HepG2 (cell line): ENCODE results near the gene PLAGL2. TPM values are rescaled to one million over a fixed set of nuclear protein-coding genes. Genes with fewer than 3 reads are reported as not detected.

Source experiments
- GPN1 ChIP-seq: sonication (generic); formaldehyde crosslinking; IDR thresholded peaks from 2 replicates; pipeline ENCODE4 v1.5.1; 2020; ENCODE audit warnings: missing genetic modification reagents, borderline replicate concordance
- KDM1A ChIP-seq: IDR thresholded peaks from 2 replicates; pipeline ENCODE4 v1.6.1; 2016; ENCODE audit warnings: missing compliant biosample characterization
- MEF2D ChIP-seq: sonication (generic); formaldehyde crosslinking; IDR thresholded peaks from 2 replicates; pipeline ENCODE4 v1.5.1; 2020; ENCODE audit warnings: mild to moderate bottlenecking, missing genetic modification reagents
- RBM22 ChIP-seq: fragments of 200-400 bp; formaldehyde crosslinking; optimal IDR thresholded peaks from 2 replicates; pipeline ENCODE3; 2017; ENCODE audit warnings: mild to moderate bottlenecking, low read length, moderate library complexity
- RNF2 ChIP-seq: fragments of 450-650 bp; conservative IDR thresholded peaks from 2 replicates; pipeline ENCODE4 v1.6.1; 2016; ENCODE audit warnings: low read depth
- SATB2 ChIP-seq: sonication (generic); formaldehyde crosslinking; IDR thresholded peaks from 2 replicates; pipeline ENCODE4 v1.5.0; 2020; ENCODE audit warnings: missing genetic modification reagents
- SP1 ChIP-seq, 2 experiments: fragments of 450-650 bp in 1 of 2; sonication (generic) in 1 of 2; formaldehyde crosslinking in 1 of 2; IDR thresholded peaks; 2 replicates each; pipeline versions ENCODE4 v1.4.0 to v1.6.1; 2016 to 2020; ENCODE audit warnings: missing genetic modification reagents in 1 of 2
- ZMAT3 ChIP-seq: sonication (generic); formaldehyde crosslinking; conservative IDR thresholded peaks from 2 replicates; pipeline ENCODE4 v1.7.0; 2021; ENCODE audit warnings: missing genetic modification reagents
- ZNF224 ChIP-seq: sonication (generic); formaldehyde crosslinking; IDR thresholded peaks from 2 replicates; pipeline ENCODE4 v1.5.0; 2020; ENCODE audit warnings: mild to moderate bottlenecking, missing genetic modification reagents
- ZNF274 ChIP-seq: sonication (generic); formaldehyde crosslinking; IDR thresholded peaks from 2 replicates; pipeline ENCODE4 v1.5.1; 2020; ENCODE audit warnings: mild to moderate bottlenecking, missing genetic modification reagents
- ZNF615 ChIP-seq: sonication (generic); formaldehyde crosslinking; IDR thresholded peaks from 2 replicates; pipeline ENCODE4 v1.5.0; 2020; ENCODE audit warnings: mild to moderate bottlenecking, missing genetic modification reagents, borderline replicate concordance
- ZNF883 ChIP-seq: sonication (generic); formaldehyde crosslinking; IDR thresholded peaks from 2 replicates; pipeline ENCODE4 v1.5.1; 2020; ENCODE audit warnings: mild to moderate bottlenecking, missing genetic modification reagents; ENCODE audit errors: not compliant biosample characterization
- polyA plus RNA-seq, 8 experiments: library from polyadenylated mRNA; depleted of rRNA in 3 of 8; stranded (reverse) in 7 of 8; unstranded in 1 of 8; fragments of >200 nt; fragmentation: Illumina TruSeq in 4 of 8; extraction: Trizol in 4 of 8; gene quantifications; 2 replicates each; pipeline versions ENCODE4 v1.2.1 to v1.2.3, GENCODE V29; 2011 to 2016; ENCODE audit warnings: low read depth in 4 of 8, missing spikeins in 1 of 8, mixed read lengths in 1 of 8; ENCODE audit not compliant: insufficient read depth in 1 of 8
- total RNA-seq, 5 experiments: library from RNA; depleted of rRNA; stranded (reverse); fragments of >200 nt; fragmentation: Illumina TruSeq; extraction: Trizol; gene quantifications; 2 replicates each; pipeline ENCODE4 v1.2.3, GENCODE V29; 2016; ENCODE audit warnings: low read depth in 1 of 5
- TF ChIP-seq, protein P1 (sequence below): IDR thresholded peaks from 2 replicates; pipeline ENCODE4 v1.6.1; 2016; ENCODE audit warnings: missing biosample characterization, missing genetic modification reagents, low read depth
- TF ChIP-seq, protein P2 (sequence below): sonication (generic); formaldehyde crosslinking; IDR thresholded peaks from 2 replicates; pipeline ENCODE4 v1.5.1; 2020; ENCODE audit warnings: mild to moderate bottlenecking, missing genetic modification reagents, borderline replicate concordance
- TF ChIP-seq, protein P3 (sequence below): IDR thresholded peaks from 2 replicates; pipeline ENCODE4 v1.6.1; 2016; ENCODE audit warnings: missing compliant biosample characterization, missing genetic modification reagents, borderline replicate concordance
- TF ChIP-seq, protein P4 (sequence below): sonication (generic); formaldehyde crosslinking; IDR thresholded peaks from 2 replicates; pipeline ENCODE4 v1.4.0; 2020; ENCODE audit warnings: missing genetic modification reagents
- TF ChIP-seq, protein P5 (sequence below): sonication (generic); formaldehyde crosslinking; IDR thresholded peaks from 2 replicates; pipeline ENCODE4 v1.5.0; 2020; ENCODE audit warnings: missing genetic modification reagents, mild to moderate bottlenecking, borderline replicate concordance

The PLAGL2 gene
- total and polyA plus RNA-seq, 2 of the 13 experiments (the other 11 are each of a cell fraction or from before 2014, with no cell fraction given): 15.2 to 15.3 TPM

DNA sequence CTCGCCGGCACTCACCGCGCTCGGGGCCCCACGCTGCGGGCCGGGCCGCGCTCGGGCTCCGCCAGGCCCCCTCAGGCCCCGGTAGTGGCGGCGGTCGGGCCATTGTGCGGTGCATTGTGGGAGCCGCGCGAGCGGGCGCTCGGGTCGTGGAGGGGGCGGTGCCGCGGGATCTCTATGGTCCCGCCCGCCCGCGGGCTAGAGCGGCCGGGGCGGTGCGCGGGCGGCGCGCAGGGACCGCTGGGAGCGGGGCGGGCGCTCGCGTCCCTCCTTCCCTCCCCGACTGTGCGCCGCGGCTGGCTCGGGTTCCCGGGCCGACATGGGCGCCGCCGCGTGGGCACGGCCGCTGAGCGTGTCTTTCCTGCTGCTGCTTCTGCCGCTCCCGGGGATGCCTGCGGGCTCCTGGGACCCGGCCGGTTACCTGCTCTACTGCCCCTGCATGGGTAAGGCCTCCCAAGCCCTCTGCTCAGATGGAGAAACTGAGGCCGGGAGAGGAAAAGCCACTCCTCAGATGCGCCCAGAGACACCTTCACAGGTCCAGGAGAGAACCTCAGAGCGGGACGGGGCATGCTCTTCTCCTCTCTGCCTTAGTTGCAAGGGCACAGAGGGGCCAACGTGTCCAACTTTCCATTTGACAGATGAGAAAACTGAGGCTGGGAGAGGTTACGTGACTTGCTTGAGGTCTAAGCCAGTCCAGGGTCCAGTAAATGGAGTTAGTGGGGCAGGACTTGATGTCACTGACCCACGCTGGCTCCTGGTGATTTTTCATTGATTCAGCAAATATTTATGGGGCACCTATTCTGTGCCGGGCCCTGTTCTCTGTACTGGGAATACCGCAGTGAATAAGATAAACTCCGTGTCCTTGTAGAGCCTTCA lies at the start of gene PLAGL2, which contains the start of gene POFUT1 (continued):
- TF ChIP-seq, protein P1, sequence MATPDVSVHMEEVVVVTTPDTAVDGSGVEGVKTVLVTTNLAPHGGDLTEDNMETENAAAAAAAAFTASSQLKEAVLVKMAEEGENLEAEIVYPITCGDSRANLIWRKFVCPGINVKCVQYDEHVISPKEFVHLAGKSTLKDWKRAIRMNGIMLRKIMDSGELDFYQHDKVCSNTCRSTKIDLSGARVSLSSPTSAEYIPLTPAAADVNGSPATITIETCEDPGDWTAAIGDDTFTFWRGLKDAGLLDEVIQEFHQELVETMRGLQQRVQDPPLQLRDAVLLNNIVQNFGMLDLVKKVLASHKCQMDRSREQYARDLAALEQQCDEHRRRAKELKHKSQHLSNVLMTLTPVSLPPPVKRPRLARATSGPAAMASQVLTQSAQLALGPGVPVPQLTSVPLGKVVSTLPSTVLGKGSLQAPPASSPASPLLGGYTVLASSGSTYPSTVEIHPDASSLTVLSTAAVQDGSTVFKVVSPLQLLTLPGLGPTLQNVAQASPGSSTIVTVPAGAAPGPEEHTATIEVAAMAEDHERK: peak; percentile 59; the same call in 1 of the 2 replicates
- peak; percentile 68 for TF ChIP-seq ZNF274 (CRISPR knock-in tag)
- no peak for TF ChIP-seq SP1 (IDR thresholded peaks at IDR 0.05)
- TF ChIP-seq SP1 (CRISPR knock-in tag; IDR thresholded peaks at IDR 0.05): peak; percentile 88
- no peak for TF ChIP-seq RBM22
- no peak for TF ChIP-seq ZNF615 (CRISPR knock-in tag)
- peak; percentile 54; the same call in 1 of the 2 replicates for TF ChIP-seq ZMAT3 (CRISPR knock-in tag)
- TF ChIP-seq MEF2D (CRISPR knock-in tag): peak; percentile 84
- TF ChIP-seq, protein P2, sequence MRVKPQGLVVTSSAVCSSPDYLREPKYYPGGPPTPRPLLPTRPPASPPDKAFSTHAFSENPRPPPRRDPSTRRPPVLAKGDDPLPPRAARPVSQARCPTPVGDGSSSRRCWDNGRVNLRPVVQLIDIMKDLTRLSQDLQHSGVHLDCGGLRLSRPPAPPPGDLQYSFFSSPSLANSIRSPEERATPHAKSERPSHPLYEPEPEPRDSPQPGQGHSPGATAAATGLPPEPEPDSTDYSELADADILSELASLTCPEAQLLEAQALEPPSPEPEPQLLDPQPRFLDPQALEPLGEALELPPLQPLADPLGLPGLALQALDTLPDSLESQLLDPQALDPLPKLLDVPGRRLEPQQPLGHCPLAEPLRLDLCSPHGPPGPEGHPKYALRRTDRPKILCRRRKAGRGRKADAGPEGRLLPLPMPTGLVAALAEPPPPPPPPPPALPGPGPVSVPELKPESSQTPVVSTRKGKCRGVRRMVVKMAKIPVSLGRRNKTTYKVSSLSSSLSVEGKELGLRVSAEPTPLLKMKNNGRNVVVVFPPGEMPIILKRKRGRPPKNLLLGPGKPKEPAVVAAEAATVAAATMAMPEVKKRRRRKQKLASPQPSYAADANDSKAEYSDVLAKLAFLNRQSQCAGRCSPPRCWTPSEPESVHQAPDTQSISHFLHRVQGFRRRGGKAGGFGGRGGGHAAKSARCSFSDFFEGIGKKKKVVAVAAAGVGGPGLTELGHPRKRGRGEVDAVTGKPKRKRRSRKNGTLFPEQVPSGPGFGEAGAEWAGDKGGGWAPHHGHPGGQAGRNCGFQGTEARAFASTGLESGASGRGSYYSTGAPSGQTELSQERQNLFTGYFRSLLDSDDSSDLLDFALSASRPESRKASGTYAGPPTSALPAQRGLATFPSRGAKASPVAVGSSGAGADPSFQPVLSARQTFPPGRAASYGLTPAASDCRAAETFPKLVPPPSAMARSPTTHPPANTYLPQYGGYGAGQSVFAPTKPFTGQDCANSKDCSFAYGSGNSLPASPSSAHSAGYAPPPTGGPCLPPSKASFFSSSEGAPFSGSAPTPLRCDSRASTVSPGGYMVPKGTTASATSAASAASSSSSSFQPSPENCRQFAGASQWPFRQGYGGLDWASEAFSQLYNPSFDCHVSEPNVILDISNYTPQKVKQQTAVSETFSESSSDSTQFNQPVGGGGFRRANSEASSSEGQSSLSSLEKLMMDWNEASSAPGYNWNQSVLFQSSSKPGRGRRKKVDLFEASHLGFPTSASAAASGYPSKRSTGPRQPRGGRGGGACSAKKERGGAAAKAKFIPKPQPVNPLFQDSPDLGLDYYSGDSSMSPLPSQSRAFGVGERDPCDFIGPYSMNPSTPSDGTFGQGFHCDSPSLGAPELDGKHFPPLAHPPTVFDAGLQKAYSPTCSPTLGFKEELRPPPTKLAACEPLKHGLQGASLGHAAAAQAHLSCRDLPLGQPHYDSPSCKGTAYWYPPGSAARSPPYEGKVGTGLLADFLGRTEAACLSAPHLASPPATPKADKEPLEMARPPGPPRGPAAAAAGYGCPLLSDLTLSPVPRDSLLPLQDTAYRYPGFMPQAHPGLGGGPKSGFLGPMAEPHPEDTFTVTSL (CRISPR knock-in tag): no peak
- TF ChIP-seq RNF2: no peak
- TF ChIP-seq, protein P3, sequence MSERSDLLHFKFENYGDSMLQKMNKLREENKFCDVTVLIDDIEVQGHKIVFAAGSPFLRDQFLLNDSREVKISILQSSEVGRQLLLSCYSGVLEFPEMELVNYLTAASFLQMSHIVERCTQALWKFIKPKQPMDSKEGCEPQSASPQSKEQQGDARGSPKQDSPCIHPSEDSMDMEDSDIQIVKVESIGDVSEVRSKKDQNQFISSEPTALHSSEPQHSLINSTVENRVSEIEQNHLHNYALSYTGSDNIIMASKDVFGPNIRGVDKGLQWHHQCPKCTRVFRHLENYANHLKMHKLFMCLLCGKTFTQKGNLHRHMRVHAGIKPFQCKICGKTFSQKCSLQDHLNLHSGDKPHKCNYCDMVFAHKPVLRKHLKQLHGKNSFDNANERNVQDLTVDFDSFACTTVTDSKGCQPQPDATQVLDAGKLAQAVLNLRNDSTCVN (CRISPR knock-in tag): peak; percentile 64; the same call in 1 of the 2 replicates
- 0 out of 2 replicates have a peak, but pooled peaks have one; percentile 93 for TF ChIP-seq ZNF224
- TF ChIP-seq GPN1 (CRISPR knock-in tag): no peak; the same call in 1 of the 2 replicates
- peak; percentile 77; the same call in 1 of the 2 replicates for TF ChIP-seq SATB2
- TF ChIP-seq, protein P4, sequence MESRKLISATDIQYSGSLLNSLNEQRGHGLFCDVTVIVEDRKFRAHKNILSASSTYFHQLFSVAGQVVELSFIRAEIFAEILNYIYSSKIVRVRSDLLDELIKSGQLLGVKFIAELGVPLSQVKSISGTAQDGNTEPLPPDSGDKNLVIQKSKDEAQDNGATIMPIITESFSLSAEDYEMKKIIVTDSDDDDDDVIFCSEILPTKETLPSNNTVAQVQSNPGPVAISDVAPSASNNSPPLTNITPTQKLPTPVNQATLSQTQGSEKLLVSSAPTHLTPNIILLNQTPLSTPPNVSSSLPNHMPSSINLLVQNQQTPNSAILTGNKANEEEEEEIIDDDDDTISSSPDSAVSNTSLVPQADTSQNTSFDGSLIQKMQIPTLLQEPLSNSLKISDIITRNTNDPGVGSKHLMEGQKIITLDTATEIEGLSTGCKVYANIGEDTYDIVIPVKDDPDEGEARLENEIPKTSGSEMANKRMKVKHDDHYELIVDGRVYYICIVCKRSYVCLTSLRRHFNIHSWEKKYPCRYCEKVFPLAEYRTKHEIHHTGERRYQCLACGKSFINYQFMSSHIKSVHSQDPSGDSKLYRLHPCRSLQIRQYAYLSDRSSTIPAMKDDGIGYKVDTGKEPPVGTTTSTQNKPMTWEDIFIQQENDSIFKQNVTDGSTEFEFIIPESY: 0 out of 2 replicates have a peak, but pooled peaks have one; percentile 19
- TF ChIP-seq, protein P5, sequence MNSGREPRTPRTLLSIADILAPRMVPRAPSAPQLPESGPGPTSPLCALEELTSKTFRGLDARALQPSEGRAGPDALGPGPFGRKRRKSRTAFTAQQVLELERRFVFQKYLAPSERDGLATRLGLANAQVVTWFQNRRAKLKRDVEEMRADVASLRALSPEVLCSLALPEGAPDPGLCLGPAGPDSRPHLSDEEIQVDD (CRISPR knock-in tag): peak; percentile 55; the same call in 1 of the 2 replicates
- TF ChIP-seq KDM1A (CRISPR knock-in tag): peak; percentile 99
- peak; percentile 53 for TF ChIP-seq ZNF883 (CRISPR knock-in tag)
